Measurements from ENCODE around the gene ASPRV1. TPM values are rescaled to one million over a fixed set of nuclear protein-coding genes. Genes with fewer than 3 reads are reported as not detected.

ASPRV1 gene
- total RNA-seq, 2 donors from 2014 or later: 2.6 to 10.3 TPM

GRCh38 chr2:69989441-69990105, 28.1 kb upstream of the ASPRV1 start:
- no peaks in the 10 kb centered on the region for H3K4me1 ChIP-seq (replicated peaks)
- H3K4me3 ChIP-seq: no peak overlapping the region
- WGBS: 66% methylated on average over 12 of the region's 12 CpGs
- intact Hi-C loops (cut with DNase I): no loop called here
- H3K9me3 ChIP-seq: no peaks in the 10 kb centered on the region
- H3K27me3 ChIP-seq (replicated peaks; ENCODE audit: insufficient read depth): no peaks in the 10 kb centered on the region
- H3K27ac ChIP-seq: no peak overlapping the region
- no peaks in the 10 kb centered on the region for H3K36me3 ChIP-seq
- DNase-seq (ENCODE audit: low spot score): no peak
- no peak for TF ChIP-seq POLR2A (IDR thresholded peaks at IDR 0.05)
- TF ChIP-seq POLR2AphosphoS5 (IDR thresholded peaks at IDR 0.05): no peak
- TF ChIP-seq CTCF (IDR thresholded peaks at IDR 0.05): no peak

DNA sequence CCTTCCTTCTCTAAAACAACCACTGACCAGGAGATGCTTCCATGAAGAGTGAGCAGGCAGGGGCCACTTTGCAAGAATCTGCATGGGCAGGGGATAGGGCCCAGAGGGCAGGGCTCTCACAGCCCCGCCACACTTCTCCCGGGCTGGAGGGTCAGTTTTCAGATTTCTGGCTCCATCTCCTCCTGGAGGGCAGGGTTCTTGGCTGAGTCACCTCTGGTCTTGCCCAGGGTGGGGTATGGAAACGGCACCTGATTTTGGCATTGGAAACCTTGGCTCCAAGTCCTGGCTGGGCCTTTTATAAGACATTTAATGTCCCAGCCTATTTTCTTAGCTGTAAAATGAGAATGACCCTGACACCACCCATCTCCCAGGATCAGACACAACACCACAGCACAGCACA, 27.6 kb upstream of the ASPRV1 start:
- no peaks in the 10 kb centered on the region for H3K36me3 ChIP-seq
- no peak for TF ChIP-seq POLR2A (IDR thresholded peaks at IDR 0.05)
- no peak for TF ChIP-seq POLR2AphosphoS5 (IDR thresholded peaks at IDR 0.05)
- TF ChIP-seq CTCF (IDR thresholded peaks at IDR 0.05): no peak
- WGBS: 34% methylated on average over 3 of the region's 3 CpGs
- H3K9me3 ChIP-seq: no peaks in the 10 kb centered on the region
- H3K27me3 ChIP-seq (replicated peaks; ENCODE audit: insufficient read depth): no peaks in the 10 kb centered on the region
- intact Hi-C loops (cut with DNase I): no loop called here
- H3K4me3 ChIP-seq: no peak overlapping the region
- no peak for DNase-seq (ENCODE audit: low spot score)
- no peaks in the 10 kb centered on the region for H3K4me1 ChIP-seq (replicated peaks)
- H3K27ac ChIP-seq: no peak overlapping the region

- Histone ChIP-seq H3K9me3 (no peaks in the 10 kb centered on the region), H3K27me3 (replicated peaks; ENCODE audit: insufficient read depth) (no peaks in the 10 kb centered on the region), H3K36me3 (no peaks in the 10 kb centered on the region), H3K4me3 (no peak overlapping the region), H3K27ac (no peak overlapping the region), H3K4me1 (replicated peaks) (no peaks in the 10 kb centered on the region)
- DNase-seq (ENCODE audit: low spot score): no peak
- intact Hi-C loops (cut with DNase I): no loop called here
- whole genome bisulfite sequencing: 96% methylated on average over 5 of the region's 5 CpGs
- TF ChIP-seq POLR2AphosphoS5 (IDR thresholded peaks at IDR 0.05) (no peak), POLR2A (IDR thresholded peaks at IDR 0.05) (no peak), CTCF (IDR thresholded peaks at IDR 0.05) (no peak)
Measured at GRCh38 chr2:69988086-69988635, 26.7 kb upstream of the ASPRV1 start.

GRCh38 chr2:69986691-69987090, 25.3 kb upstream of the ASPRV1 start:
- Histone ChIP-seq H3K9me3 (no peaks in the 10 kb centered on the region), H3K36me3 (no peaks in the 10 kb centered on the region), H3K4me1 (replicated peaks) (no peaks in the 10 kb centered on the region), H3K27me3 (replicated peaks; ENCODE audit: insufficient read depth) (no peaks in the 10 kb centered on the region), H3K4me3 (no peak overlapping the region), H3K27ac (no peak overlapping the region)
- TF ChIP-seq POLR2A (IDR thresholded peaks at IDR 0.05) (no peak), POLR2AphosphoS5 (IDR thresholded peaks at IDR 0.05) (no peak), CTCF (IDR thresholded peaks at IDR 0.05) (no peak)
- no peak for DNase-seq (ENCODE audit: low spot score)
- intact Hi-C loops (cut with DNase I): no loop called here
- WGBS: 89% methylated on average over 4 of the region's 4 CpGs

GRCh38 chr2:69985688-69986087, 24.3 kb upstream of the ASPRV1 start:
- H3K27me3 ChIP-seq (replicated peaks; ENCODE audit: insufficient read depth): no peaks in the 10 kb centered on the region
- TF ChIP-seq POLR2AphosphoS5 (IDR thresholded peaks at IDR 0.05) (no peak), CTCF (IDR thresholded peaks at IDR 0.05) (no peak), POLR2A (IDR thresholded peaks at IDR 0.05) (no peak)
- H3K27ac ChIP-seq: no peak overlapping the region
- H3K9me3 ChIP-seq: no peaks in the 10 kb centered on the region
- 73% methylated on average over 10 of the region's 10 CpGs for WGBS
- H3K36me3 ChIP-seq: no peaks in the 10 kb centered on the region
- H3K4me1 ChIP-seq (replicated peaks): no peaks in the 10 kb centered on the region
- intact Hi-C loops (cut with DNase I): no loop called here
- DNase-seq (ENCODE audit: low spot score): no peak
- no peak overlapping the region for H3K4me3 ChIP-seq
